Breast epithelium (tissue), 3 donors: Measurements from ENCODE around the gene FAM174B.

Source experiments
- CTCF ChIP-seq, 3 donors: fragments of 450-650 bp; IDR thresholded peaks; one replicate each; pipeline ENCODE4 v1.5.1; 2016 to 2017; ENCODE audit warnings: antibody characterized with exemption in 3 of 3, mild to moderate bottlenecking in 3 of 3, moderate library complexity in 3 of 3
- POLR2AphosphoS5 ChIP-seq, 3 donors: sonication (generic); formaldehyde crosslinking; IDR thresholded peaks; one replicate each; pipeline ENCODE4 v1.6.1; 2017; ENCODE audit warnings: antibody characterized with exemption in 3 of 3

- TF ChIP-seq POLR2AphosphoS5 (IDR thresholded peaks at IDR 0.05) (no peak), CTCF (IDR thresholded peaks at IDR 0.05) (no peak)
Measured at GRCh38 chr15:92586966-92587365, 68.6 kb downstream of the FAM174B start.
